GM21526 (cell line): Measurements from ENCODE around the gene SLC28A2.
"Not testable (repeated sequence)": the region's sequence is repeated elsewhere in the genome, so short reads cannot be mapped to it uniquely, and the experiment has no call there.

Experiments used
- ATAC-seq: cut with Tn5 transposase; IDR thresholded peaks from one replicate; pipeline ENCODE4 v1.9.1; 2021; ENCODE audit warnings: moderate library complexity; ENCODE audit not compliant: unreplicated experiment, low FRiP score

Gene SLC28A2

GRCh38 chr15:45251888-45252287 is at the start of gene SLC28A2:
SLC28A2 (plus strand) TSS chr15:45252234; CDS start chr15:45253216, 982 bp downstream.
- no peak for ATAC-seq

GRCh38 chr15:45203182-45203581 is 48.9 kb upstream of the SLC28A2 start:
- no peak for ATAC-seq

GRCh38 chr15:45205192-45205591 is 46.8 kb upstream of the SLC28A2 start:
- no peak for ATAC-seq

- ATAC-seq = no peak
Measured at GRCh38 chr15:45212493-45212892, 39.5 kb upstream of the SLC28A2 start.

- ATAC-seq = no peak
Measured at GRCh38 chr15:45221053-45221599, 30.9 kb upstream of the SLC28A2 start.

- no peak for ATAC-seq
Measured at GRCh38 chr15:45221967-45222366, 30.1 kb upstream of the SLC28A2 start.

GRCh38 chr15:45224621-45225217 is 27.3 kb upstream of the SLC28A2 start:
- ATAC-seq = no peak

- no peak for ATAC-seq
Measured at GRCh38 chr15:45225506-45226273, 26.3 kb upstream of the SLC28A2 start.

GRCh38 chr15:45228931-45229330 is 23.1 kb upstream of the SLC28A2 start:
- ATAC-seq = no peak

- no peak for ATAC-seq
Measured at GRCh38 chr15:45230245-45230965, 21.6 kb upstream of the SLC28A2 start.

GRCh38 chr15:45231132-45231531 is 20.9 kb upstream of the SLC28A2 start:
- no peak for ATAC-seq

GRCh38 chr15:45231864-45232562 is 20.0 kb upstream of the SLC28A2 start:
- ATAC-seq = no peak

- no peak for ATAC-seq
Measured at GRCh38 chr15:45234562-45235235, 17.3 kb upstream of the SLC28A2 start.

- ATAC-seq = not testable (repeated sequence)
Measured at GRCh38 chr15:45236806-45237205, 15.2 kb upstream of the SLC28A2 start.

GRCh38 chr15:45242289-45242688 is 9.7 kb upstream of the SLC28A2 start:
- no peak for ATAC-seq

- no peak for ATAC-seq
Measured at GRCh38 chr15:45249125-45249780, 2.8 kb upstream of the SLC28A2 start.

GRCh38 chr15:45253330-45253729 is 1.3 kb downstream of the SLC28A2 start:
- ATAC-seq = no peak

GRCh38 chr15:45254405-45254804 is 2.4 kb downstream of the SLC28A2 start:
- no peak for ATAC-seq

GRCh38 chr15:45254824-45255223 is 2.8 kb downstream of the SLC28A2 start:
- ATAC-seq = not testable (repeated sequence)

- no peak for ATAC-seq
Measured at GRCh38 chr15:45259796-45260195, 7.8 kb downstream of the SLC28A2 start.
